BLaER1 treated with 17β-estradiol and CSF1 and Interleukin-3, amounts not matched to agents 10 nM and 100 nM (cell line): ENCODE results near the gene SMIM38.

ENCODE experiments used
- H3K27ac ChIP-seq, 11 experiments: shearing (Covaris generic); formaldehyde crosslinking; 2 replicates each; pipeline ENCODE4 v1.8.1; 2022
- H3K27me3 ChIP-seq, 11 experiments: shearing (Covaris generic); formaldehyde crosslinking; 2 replicates each; pipeline ENCODE4 v1.8.1; 2022
- H3K36me3 ChIP-seq, 11 experiments: shearing (Covaris generic); formaldehyde crosslinking; 2 replicates each; pipeline ENCODE4 v1.8.1; 2022
- H3K4me1 ChIP-seq, 10 experiments: shearing (Covaris generic); formaldehyde crosslinking; 2 replicates each; pipeline ENCODE4 v1.8.1; 2022
- H3K4me2 ChIP-seq, 11 experiments: shearing (Covaris generic); formaldehyde crosslinking; 2 replicates each; pipeline ENCODE4 v1.8.1; 2022
- H3K4me3 ChIP-seq, 10 experiments: shearing (Covaris generic); formaldehyde crosslinking; 2 replicates each; pipeline ENCODE4 v1.8.1; 2022
- H3K9ac ChIP-seq, 11 experiments: shearing (Covaris generic); formaldehyde crosslinking; 2 replicates each; pipeline ENCODE4 v1.8.1; 2022
- H3K9me3 ChIP-seq, 11 experiments: shearing (Covaris generic); formaldehyde crosslinking; replicated peaks in 1 of 11; 2 replicates each; pipeline ENCODE4 v1.8.1; 2022
- H4K20me1 ChIP-seq, 11 experiments: shearing (Covaris generic); formaldehyde crosslinking; 2 replicates each; pipeline ENCODE4 v1.8.1; 2022
- Cebpa-rat ChIP-seq, 11 experiments: shearing (Covaris generic); IDR thresholded peaks; 2 replicates each; pipeline ENCODE4 v1.8.1; 2022

The SMIM38 gene

DNA sequence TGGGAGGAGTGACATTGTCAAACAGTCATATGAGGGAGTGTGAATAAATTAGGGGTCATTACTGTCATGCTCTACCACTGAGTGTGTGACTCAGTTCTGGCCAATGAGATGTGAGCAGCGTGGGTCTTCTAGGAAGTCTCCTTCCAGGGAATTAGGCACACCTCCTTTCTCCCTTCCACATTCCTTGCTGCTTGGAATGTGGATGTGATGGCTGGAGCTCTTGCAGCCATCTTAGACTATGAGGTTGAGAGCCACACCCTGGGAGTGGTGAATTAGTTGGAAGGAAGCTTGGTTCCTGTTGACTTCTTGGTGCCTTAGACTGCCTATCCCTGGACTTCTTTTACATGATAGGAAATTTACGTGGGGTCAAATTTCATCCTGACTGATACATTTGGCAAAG is 36.5 kb upstream of the SMIM38 start:
- Histone ChIP-seq H3K4me2 (no peak overlapping the region), H3K36me3 (peaks cover 0 to 5% (median 0%) of the 10 kb centered on the region in 11 experiments; a peak in 1 of 22 replicates), H3K27me3 (no peaks in the 10 kb centered on the region), H3K9ac (no peak overlapping the region), H3K4me1 (peaks cover 29 to 39% (median 35%) of the 10 kb centered on the region in 10 experiments), H3K27ac (no peak overlapping the region), H3K4me3 (no peak overlapping the region), H4K20me1 (peaks cover 0 to 26% (median 6%) of the 10 kb centered on the region in 11 experiments; a peak in 7 of 22 replicates), H3K9me3 (peaks cover 0 to 12% (median 8%) of the 10 kb centered on the region in 11 experiments; a peak in 12 of 22 replicates)
- no peak for TF ChIP-seq Cebpa-rat (IDR thresholded peaks at IDR 0.05)

DNA sequence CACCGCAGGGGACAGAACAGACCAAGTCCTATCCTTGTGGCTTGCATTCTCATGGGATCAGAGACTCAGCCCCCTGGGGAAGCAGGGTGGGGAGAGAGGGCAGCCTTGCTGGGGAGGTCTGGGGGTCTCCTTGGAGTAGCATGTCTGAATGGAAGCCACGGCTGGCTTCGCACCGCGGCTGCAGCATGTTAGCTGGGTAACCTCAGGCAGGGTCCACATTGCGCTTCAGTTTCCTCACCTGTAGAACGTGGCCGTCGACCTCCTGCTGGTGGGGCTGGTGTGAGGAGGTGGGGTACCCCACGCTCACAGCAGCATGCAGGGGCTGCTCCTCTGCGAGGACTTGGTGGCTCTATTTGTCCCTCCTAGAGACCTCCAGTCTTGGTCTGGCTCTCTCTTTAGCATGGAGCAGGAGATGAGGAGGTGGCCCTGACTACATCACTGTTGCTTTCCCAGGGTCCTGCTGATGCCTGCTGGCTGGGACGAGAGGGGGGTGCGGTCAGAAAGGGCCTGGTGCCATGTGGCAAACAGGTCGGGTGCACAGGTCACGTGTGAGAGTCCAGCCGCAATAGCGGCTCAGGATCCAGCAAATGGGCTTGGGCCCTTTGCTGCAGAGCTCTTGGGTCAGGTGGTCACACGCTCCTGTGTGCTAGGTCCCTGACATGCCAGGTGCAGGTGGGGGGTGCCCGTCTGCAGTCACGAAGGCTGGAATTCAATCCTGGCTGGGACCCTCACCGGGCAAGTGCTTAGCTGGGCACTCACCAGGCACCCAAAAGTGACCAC is 35.4 kb upstream of the SMIM38 start:
- H3K27ac ChIP-seq, result no peak overlapping the region
- H3K9ac ChIP-seq, result no peak overlapping the region
- no peak overlapping the region for H3K4me3 ChIP-seq
- H3K36me3 ChIP-seq, result peaks cover 0 to 5% (median 0%) of the 10 kb centered on the region in 11 experiments; a peak in 1 of 22 replicates
- H4K20me1 ChIP-seq, result peaks cover 0 to 26% (median 6%) of the 10 kb centered on the region in 11 experiments; a peak in 7 of 22 replicates
- H3K4me2 ChIP-seq, result peak overlapping the region in 1 of 11 experiments; percentile 66; a peak in 2 of 22 replicates
- peaks cover 0 to 12% (median 8%) of the 10 kb centered on the region in 11 experiments; a peak in 12 of 22 replicates for H3K9me3 ChIP-seq
- H3K27me3 ChIP-seq, result no peaks in the 10 kb centered on the region
- TF ChIP-seq Cebpa-rat (IDR thresholded peaks at IDR 0.05), result no peak
- peaks cover 30 to 40% (median 36%) of the 10 kb centered on the region in 10 experiments for H3K4me1 ChIP-seq

DNA sequence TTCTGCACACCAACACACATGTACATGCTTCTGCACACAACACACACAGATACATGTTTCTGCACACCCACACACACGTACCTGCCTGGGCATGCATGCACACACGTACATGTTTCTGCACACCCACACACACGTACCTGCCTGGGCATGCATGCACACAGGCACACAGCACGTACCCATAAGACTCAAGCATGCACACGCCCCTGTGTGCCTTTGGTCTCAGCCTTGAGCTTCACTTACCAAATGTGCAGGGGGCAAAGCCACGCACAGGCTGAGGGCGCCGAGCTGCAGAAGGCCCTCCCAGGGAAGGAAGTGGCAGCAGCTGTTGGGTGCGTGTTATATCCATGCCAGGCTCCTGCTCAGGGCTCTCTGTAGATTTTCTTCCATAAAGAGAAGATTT is 34.7 kb upstream of the SMIM38 start:
- Histone ChIP-seq H3K9ac (no peak overlapping the region), H4K20me1 (peaks cover 0 to 26% (median 6%) of the 10 kb centered on the region in 11 experiments; a peak in 7 of 22 replicates), H3K4me1 (peaks cover 30 to 40% (median 36%) of the 10 kb centered on the region in 10 experiments), H3K4me2 (peak overlapping the region in 9 of 11 experiments; percentile 49 to 82 (median 68); a peak in 19 of 22 replicates), H3K4me3 (no peak overlapping the region), H3K27ac (no peak overlapping the region), H3K27me3 (no peaks in the 10 kb centered on the region), H3K36me3 (peaks cover 0 to 5% (median 0%) of the 10 kb centered on the region in 11 experiments; a peak in 1 of 22 replicates), H3K9me3 (peaks cover 0 to 12% (median 8%) of the 10 kb centered on the region in 11 experiments; a peak in 12 of 22 replicates)
- no peak for TF ChIP-seq Cebpa-rat (IDR thresholded peaks at IDR 0.05)

DNA sequence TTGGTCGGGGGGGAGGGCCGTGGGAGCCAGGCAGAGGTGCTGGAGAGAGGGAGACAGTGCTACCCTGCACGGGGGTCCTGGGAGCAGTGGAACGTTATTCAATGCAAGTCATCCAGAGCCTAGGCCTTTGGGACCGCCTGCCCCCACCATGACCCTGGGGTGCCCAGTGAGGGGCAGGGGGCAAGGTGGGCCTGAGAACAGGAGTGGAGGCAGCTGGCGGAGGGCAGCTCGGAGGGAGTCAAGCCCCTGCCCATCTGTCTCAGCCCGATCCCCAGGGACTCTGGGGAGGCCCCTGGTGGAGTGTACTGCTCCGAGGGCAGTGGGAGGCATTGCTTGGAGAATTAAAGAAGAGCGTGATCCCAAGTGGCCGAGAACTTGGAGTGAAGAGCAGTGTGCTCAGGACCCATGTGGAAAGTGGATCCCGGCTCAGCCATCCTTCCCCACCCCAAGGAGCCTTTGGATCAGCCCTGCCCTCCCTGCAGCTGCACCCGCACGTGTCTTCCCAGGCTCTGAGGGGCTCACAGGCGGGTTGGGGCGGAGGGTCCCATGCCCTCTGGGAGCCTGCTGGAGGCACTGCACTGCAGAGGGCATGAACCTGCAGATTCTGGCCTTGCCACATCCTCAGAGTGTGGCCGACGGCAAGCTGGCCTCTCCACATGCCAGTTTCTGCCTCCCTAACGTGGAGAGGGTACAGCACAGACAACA is 34.0 kb upstream of the SMIM38 start:
- H3K36me3 ChIP-seq, result peaks cover 0 to 5% (median 0%) of the 10 kb centered on the region in 11 experiments; a peak in 1 of 22 replicates
- H3K9ac ChIP-seq, result no peak overlapping the region
- H3K4me1 ChIP-seq, result peaks cover 30 to 40% (median 36%) of the 10 kb centered on the region in 10 experiments
- H3K27ac ChIP-seq, result no peak overlapping the region
- peaks cover 0 to 26% (median 6%) of the 10 kb centered on the region in 11 experiments; a peak in 7 of 22 replicates for H4K20me1 ChIP-seq
- H3K9me3 ChIP-seq, result peaks cover 0 to 12% (median 8%) of the 10 kb centered on the region in 11 experiments; a peak in 12 of 22 replicates
- TF ChIP-seq Cebpa-rat (IDR thresholded peaks at IDR 0.05), result no peak
- H3K27me3 ChIP-seq, result no peaks in the 10 kb centered on the region
- H3K4me2 ChIP-seq, result peak overlapping the region; percentile 49 to 82 (median 71); a peak in 20 of 22 replicates
- H3K4me3 ChIP-seq, result no peak overlapping the region

DNA sequence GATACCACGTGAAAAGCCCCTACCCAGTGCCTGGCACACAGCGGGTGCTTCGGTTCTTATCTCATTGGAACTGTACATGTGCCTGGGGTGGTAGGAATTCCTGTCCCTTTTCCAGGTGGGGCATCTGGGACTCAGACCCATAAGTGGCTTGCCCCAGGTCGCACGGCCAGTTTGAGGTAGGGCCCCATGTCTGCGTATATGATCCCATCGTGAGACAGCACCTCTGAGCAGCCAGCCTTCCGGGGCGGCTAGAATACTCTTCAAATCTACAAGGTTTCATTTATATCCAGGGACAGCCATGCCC is 33.5 kb upstream of the SMIM38 start:
- Histone ChIP-seq H3K4me2 (peak overlapping the region; percentile 55 to 82 (median 72)), H4K20me1 (peaks cover 0 to 26% (median 6%) of the 10 kb centered on the region in 11 experiments; a peak in 7 of 22 replicates), H3K27ac (no peak overlapping the region), H3K4me1 (peaks cover 30 to 40% (median 36%) of the 10 kb centered on the region in 10 experiments), H3K4me3 (no peak overlapping the region), H3K27me3 (no peaks in the 10 kb centered on the region), H3K9ac (no peak overlapping the region), H3K36me3 (peaks cover 0 to 5% (median 0%) of the 10 kb centered on the region in 11 experiments; a peak in 1 of 22 replicates), H3K9me3 (peaks cover 0 to 13% (median 8%) of the 10 kb centered on the region in 11 experiments; a peak in 12 of 22 replicates)
- no peak for TF ChIP-seq Cebpa-rat (IDR thresholded peaks at IDR 0.05)

DNA sequence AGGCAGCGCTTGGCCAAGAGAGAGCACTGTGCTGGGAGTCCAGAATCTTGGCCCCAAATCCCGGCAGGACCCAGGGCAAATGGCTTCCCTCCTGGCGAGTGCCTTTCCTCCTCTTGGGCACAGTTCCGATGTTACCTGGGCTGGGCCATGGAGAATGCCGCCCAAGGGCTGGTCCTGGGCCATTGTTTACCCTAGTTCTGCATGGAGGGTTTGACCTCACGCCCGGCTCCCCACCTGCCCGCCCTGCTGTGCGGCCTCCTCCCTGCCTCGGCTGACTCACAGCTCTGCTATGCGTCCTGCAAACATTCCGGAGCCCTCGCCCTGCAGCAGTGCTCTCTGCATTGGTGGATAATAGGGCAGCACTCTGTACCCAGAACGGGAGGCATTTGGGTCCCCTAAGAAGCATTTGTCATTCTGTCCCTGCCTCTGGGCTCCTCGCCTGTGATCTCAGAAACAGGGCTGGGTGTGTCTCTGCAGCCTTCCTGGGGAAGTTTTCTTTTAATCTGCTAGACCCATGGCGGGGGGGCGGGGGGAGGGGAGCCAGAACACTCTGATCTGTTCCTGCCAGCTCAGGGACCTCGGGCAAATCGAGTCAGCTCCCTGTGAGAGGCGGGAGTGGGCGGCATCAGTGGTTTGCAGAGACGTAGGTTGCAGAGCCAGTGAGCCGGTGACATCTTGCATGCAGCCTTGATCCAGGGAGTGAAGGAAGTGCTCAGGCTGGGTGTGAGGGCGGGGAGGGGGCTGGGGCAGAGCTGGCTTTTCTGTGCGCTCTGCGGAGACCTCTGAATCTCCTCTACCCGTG is 32.9 kb upstream of the SMIM38 start:
- Histone ChIP-seq H3K4me1 (peaks cover 30 to 40% (median 36%) of the 10 kb centered on the region in 10 experiments), H3K9ac (0 out of 22 replicates have a peak overlapping the region, but pooled peaks of 1 of the 11 experiments have one; percentile 21), H3K4me3 (no peak overlapping the region), H4K20me1 (peaks cover 0 to 26% (median 6%) of the 10 kb centered on the region in 11 experiments; a peak in 7 of 22 replicates), H3K4me2 (peak overlapping the region; percentile 55 to 82 (median 72)), H3K27ac (no peak overlapping the region), H3K27me3 (no peaks in the 10 kb centered on the region), H3K36me3 (peaks cover 0 to 5% (median 0%) of the 10 kb centered on the region in 11 experiments; a peak in 1 of 22 replicates), H3K9me3 (peaks cover 4 to 18% (median 12%) of the 10 kb centered on the region in 11 experiments; a peak in 20 of 22 replicates)
- TF ChIP-seq Cebpa-rat (IDR thresholded peaks at IDR 0.05), result no peak

DNA sequence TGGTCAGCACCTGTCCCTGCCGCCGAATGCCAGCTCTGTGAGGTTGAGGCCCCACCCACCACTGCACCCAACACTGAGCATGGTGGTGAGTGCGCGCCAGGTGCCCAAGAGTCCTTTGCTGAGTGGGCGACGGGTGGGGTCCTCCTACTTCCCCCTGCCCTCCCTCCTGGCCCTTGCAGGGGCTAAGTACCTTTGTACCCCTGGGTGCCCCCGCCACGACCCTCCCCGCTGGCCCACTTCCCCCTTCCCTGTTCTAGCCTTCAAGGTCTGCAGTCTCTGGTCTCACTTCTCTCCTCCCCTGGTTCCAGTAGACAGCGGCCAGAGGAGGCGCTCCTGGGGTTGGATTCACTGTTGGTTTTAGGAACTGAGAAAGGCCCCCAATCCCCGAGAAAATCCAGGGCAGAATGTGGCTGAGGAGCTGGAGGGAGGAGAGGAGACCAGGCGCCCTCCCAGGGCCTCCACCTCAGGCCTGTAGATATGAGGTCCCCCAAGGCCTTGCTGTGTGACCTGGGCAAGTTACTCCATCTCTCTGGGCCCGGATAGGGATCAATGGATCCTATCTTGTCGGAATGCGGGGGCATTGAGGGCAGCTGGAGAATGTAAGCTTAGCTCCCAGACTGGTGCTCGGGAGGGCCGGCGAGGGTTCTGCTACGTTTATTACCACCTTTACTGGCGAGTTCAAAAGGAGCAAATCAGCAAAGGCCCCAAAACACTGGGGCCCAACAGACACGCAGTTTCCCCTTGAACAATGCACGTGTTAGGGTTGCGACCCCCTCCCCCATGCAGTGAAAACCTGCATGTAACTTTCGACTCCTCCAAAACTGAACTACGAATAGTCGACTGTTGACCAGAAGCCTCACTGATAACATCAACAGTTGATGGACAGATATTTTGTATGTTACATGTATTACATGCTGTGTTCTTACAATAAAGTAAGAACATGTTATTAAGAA is 31.9 kb upstream of the SMIM38 start:
- Histone ChIP-seq H3K27me3 (no peaks in the 10 kb centered on the region), H3K9me3 (peaks cover 13 to 26% (median 20%) of the 10 kb centered on the region in 11 experiments; a peak in 20 of 22 replicates), H4K20me1 (peaks cover 0 to 26% (median 6%) of the 10 kb centered on the region in 11 experiments; a peak in 7 of 22 replicates), H3K36me3 (peaks cover 0 to 5% (median 0%) of the 10 kb centered on the region in 11 experiments; a peak in 1 of 22 replicates), H3K9ac (no peak overlapping the region), H3K4me2 (peak overlapping the region; percentile 55 to 82 (median 72)), H3K4me3 (no peak overlapping the region), H3K27ac (no peak overlapping the region), H3K4me1 (peaks cover 30 to 40% (median 36%) of the 10 kb centered on the region in 10 experiments)
- TF ChIP-seq Cebpa-rat (IDR thresholded peaks at IDR 0.05), result no peak
